ENCODE measurements around the gene ARMC2.

DNA sequence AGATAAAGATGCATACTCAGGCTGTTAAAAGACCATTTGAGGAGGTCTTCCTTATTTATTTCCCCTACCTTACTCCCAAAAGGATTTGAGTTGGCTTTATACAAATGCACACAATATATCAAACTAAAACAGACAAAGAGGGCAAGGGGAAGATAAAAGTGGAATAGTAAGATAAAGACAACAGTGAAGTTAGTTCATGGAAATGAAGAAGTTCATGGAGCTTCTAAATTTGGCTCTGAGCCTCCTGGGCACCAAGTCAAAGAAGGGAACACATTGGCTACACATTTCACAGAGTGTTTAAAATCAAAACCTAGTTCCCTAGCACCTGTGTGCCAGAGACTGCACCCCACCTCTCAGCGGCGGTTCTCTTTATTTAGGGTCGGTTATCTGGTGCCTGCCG is 25.8 kb upstream of the ARMC2 start:
- TF ChIP-seq, protein P1, sequence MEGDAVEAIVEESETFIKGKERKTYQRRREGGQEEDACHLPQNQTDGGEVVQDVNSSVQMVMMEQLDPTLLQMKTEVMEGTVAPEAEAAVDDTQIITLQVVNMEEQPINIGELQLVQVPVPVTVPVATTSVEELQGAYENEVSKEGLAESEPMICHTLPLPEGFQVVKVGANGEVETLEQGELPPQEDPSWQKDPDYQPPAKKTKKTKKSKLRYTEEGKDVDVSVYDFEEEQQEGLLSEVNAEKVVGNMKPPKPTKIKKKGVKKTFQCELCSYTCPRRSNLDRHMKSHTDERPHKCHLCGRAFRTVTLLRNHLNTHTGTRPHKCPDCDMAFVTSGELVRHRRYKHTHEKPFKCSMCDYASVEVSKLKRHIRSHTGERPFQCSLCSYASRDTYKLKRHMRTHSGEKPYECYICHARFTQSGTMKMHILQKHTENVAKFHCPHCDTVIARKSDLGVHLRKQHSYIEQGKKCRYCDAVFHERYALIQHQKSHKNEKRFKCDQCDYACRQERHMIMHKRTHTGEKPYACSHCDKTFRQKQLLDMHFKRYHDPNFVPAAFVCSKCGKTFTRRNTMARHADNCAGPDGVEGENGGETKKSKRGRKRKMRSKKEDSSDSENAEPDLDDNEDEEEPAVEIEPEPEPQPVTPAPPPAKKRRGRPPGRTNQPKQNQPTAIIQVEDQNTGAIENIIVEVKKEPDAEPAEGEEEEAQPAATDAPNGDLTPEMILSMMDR (conservative IDR thresholded peaks at IDR 0.05; ENCODE audit: low read length) = no peak
- TF ChIP-seq EZH2phosphoT487 (IDR thresholded peaks at IDR 0.05; ENCODE audit: borderline replicate concordance, low read depth, low read length) = no peak

Data from OCI-LY7 (cell line).